ENCODE measurements around the gene CABLES2. TPM values are rescaled to one million over a fixed set of nuclear protein-coding genes. Genes with fewer than 3 reads are reported as not detected.

Gene CABLES2
- total and polyA plus RNA-seq, 9 of the 15 experiments (the other 6 are each of a cell fraction or from before 2014, with no cell fraction given): 0.46 to 4.2 (median 1.6) TPM

- TF ChIP-seq REST (IDR thresholded peaks at IDR 0.05; ENCODE audit: borderline replicate concordance) (no peak), REST (CRISPR knock-in tag; IDR thresholded peaks at IDR 0.05; ENCODE audit: low read depth) (no peak), ZNF140 (CRISPR knock-in tag; IDR thresholded peaks at IDR 0.05) (no peak), PRPF4 (IDR thresholded peaks at IDR 0.05; ENCODE audit: insufficient read depth, low read depth, low read length, poor library complexity, severe bottlenecking) (no peak), KAT8 (IDR thresholded peaks at IDR 0.05; ENCODE audit: low read depth) (no peak), TSC22D4 (tag; IDR thresholded peaks at IDR 0.05) (no peak), ZNF197 (CRISPR knock-in tag; IDR thresholded peaks at IDR 0.05; ENCODE audit: low read depth) (no peak)
Measured at GRCh38 chr20:62421716-62421990, 14.6 kb upstream of the CABLES2 start (continued).

Data from K562 (cell line).